Measurements from ENCODE around the gene MAPK4.
"Not testable (repeated sequence)": the region's sequence is repeated elsewhere in the genome, so short reads cannot be mapped to it uniquely, and the experiment has no call there.

MAPK4 gene

DNA sequence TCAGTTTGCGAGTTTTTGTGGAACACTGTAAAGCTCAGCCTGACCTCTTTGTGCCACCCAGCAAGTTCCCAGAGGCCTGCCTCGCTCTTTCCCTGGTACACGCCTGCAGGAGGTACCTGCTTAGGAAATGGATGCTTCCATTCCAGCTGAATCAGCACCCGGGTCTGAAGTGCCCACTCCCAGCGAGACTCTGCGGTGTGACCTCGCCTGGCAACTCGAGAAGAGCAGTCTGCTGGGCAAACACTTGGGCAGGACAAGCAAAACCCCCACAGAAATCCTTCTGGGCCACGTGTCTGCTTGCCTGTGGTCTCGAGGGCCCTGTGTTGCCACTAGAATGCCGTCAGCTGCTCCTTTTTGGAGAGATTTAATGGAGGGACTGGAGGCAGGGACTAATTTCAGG lies 127.6 kb downstream of the MAPK4 start:
- no peak for DNase-seq

- DNase-seq, result no peak
Measured at GRCh38 chr18:50689578-50689977, 129.7 kb downstream of the MAPK4 start.

DNA sequence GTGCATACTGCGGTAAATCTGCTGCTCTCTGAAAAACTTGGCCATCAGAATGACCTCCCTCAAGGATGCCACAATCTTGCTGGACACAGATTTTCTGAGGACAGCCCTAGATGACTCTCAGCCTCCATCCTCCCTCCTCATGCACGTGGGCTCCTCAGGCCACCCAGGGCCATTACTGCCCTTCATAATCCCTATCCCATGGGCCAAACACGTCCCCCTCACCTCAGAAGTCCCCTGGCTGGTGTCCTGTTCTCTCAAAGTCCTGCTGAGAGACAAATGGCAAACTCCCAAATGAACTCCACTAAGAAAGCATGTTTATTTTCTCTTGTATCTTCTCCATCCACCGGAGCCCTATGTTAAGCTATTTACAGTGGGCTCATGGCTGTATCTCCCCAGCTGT lies 134.3 kb downstream of the MAPK4 start:
- DNase-seq, result no peak

- DNase-seq, result no peak
Measured at GRCh38 chr18:50695431-50696176, 135.7 kb downstream of the MAPK4 start.

DNA sequence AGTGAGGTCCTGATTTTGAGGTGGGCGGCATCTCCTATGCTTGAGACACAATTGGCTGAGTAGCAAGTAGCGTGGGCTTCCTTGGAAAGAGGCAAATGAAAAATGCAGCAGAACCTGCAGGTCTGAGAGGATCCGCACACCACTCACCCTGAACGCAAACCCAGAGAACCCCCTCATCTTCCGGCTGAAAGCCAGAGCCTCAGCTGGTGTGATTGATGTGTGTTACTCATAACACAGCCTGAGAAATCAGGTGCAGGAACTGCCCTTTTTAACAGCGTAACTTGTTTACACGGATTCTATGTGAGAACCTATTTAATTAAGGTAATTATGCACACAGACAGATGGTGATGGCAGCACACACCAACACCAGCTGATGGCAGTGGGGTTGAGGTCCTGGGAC lies 136.5 kb downstream of the MAPK4 start:
- no peak for DNase-seq

GRCh38 chr18:50696929-50697328 lies 137.0 kb downstream of the MAPK4 start:
- DNase-seq, result no peak

DNA sequence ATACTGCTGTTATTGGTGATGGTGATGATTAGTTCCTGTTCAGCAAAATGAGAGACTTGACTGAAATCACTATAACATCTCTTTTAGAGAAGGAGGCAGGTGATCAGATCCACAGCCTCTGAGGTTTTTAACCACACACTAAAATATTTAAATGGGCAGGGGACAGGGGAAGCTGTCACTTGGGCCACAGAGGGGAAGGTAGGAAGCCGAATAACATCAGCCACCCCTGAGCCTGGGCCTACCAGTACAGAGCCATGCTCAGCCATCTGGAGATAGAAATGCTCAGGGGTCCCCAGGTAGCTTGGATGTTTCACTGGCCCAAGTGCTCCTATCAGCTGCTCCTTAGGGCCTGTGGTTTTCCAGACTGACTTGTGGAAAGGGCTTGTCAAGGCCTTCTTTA lies 137.6 kb downstream of the MAPK4 start:
- DNase-seq, result no peak

- no peak for DNase-seq
Measured at GRCh38 chr18:50700245-50701165, 140.6 kb downstream of the MAPK4 start.

DNA sequence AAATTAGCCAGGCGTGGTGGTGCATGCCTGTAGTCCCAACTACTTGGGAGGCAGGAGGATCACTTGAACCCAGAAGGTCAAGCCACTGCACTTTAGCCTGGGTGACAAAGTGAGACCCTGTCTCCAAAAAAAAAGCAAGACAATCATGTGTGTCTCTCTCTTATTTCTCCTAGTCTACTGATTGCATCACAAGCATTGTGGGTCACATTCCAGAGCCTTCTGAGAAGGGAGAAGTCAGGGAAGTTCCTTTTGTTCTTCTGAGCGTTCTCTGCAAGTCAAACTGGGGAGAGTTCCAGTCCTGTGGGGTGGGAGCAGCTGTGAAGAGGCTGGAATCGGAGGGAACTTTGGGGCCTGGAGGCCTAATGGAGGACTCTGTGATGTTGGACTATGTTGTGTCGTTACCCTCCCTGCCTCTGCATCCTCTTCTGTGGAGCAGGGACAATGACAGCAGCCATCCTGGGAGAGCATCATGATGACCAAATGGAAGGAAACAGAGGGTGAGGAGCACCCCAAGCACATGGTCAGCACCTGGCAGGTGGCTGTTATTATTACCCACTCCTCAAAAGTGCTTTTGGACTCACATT lies 144.6 kb downstream of the MAPK4 start:
- DNase-seq, result no peak

- no peak for DNase-seq
Measured at GRCh38 chr18:50706199-50706598, 146.3 kb downstream of the MAPK4 start.

DNA sequence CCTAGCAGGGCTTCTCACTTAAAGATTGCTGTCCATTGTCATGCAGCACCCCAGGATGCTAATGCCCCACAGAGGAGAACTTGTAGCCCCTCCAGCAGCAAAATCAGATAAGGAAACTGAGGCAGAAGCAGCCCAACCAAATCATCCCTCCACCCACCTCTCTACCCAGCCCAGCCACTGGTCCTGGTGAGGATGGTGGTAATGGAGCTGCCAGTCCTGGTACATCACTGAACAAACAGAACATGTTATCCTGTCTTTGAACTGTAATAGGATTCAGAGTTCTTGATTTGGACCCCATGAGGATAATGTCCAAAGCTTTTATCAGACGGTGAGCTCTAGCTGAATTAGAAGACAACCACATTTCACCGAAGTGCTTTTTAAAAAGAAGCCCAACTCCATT lies 146.8 kb downstream of the MAPK4 start:
- no peak for DNase-seq

DNA sequence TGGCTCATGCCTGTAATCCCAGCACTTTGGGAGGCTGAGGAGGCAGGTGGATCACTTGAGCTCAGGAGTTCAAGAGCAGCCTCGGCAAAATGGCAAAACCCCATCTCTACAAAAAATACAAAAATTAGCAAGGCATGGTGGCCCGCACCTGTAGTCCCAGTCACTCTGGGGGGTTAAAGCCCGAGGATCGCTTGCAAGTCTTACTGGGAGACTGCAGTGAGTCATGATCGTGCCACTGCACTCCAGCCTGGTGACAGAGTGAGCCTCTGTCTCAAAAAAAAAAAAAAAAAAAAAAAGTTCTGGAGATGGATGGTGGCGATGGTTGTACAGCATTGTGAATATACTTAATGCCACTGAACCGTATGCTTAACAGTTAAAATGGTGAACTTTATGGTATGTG lies 147.4 kb downstream of the MAPK4 start:
- DNase-seq, result not testable (repeated sequence)

- no peak for DNase-seq
Measured at GRCh38 chr18:50707855-50708469, 148.1 kb downstream of the MAPK4 start.

GRCh38 chr18:50709193-50709592 lies 149.3 kb downstream of the MAPK4 start:
- DNase-seq, result no peak

DNA sequence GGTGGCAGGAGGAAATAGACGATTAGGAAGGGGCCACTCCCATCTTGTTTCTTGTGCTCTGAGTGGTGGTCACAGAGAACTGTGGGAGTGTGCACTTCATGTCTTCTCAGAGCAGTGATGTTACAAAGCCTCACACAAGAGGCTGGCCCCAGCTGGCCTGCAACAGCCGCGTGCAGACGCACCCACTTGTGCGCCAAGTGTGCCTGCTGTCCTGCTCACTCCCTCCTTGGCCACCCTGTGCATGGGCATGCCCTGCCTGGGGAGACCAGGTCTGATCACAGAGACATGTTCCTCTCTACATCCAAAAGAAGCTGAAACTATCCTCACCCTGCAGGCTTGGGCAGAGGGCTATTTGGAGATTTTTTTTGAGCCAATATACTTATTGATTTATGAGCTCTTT lies 151.5 kb downstream of the MAPK4 start:
- no peak for DNase-seq

DNA sequence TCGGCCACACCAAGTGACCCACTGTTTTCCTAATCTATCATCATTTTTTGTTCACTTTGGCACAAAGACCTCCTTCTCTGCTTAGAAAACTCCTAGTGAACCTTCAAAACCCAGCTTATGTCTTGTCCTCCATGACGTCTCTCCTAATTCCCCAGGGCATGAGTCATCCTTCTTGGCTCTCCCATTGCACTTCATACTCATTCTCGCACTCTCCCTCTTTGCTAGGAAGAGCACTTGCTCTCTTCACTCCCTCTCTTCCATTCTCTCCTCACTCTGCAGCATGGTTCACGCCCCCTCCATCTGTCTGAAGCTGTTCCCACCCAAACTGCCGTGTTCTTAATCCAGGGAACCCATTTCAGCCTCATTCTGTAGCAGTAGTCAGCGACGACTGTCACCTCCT lies 156.0 kb downstream of the MAPK4 start:
- no peak for DNase-seq

- DNase-seq, result no peak
Measured at GRCh38 chr18:50716902-50717301, 157.0 kb downstream of the MAPK4 start.

- DNase-seq, result no peak
Measured at GRCh38 chr18:50717563-50717962, 157.7 kb downstream of the MAPK4 start.

DNA sequence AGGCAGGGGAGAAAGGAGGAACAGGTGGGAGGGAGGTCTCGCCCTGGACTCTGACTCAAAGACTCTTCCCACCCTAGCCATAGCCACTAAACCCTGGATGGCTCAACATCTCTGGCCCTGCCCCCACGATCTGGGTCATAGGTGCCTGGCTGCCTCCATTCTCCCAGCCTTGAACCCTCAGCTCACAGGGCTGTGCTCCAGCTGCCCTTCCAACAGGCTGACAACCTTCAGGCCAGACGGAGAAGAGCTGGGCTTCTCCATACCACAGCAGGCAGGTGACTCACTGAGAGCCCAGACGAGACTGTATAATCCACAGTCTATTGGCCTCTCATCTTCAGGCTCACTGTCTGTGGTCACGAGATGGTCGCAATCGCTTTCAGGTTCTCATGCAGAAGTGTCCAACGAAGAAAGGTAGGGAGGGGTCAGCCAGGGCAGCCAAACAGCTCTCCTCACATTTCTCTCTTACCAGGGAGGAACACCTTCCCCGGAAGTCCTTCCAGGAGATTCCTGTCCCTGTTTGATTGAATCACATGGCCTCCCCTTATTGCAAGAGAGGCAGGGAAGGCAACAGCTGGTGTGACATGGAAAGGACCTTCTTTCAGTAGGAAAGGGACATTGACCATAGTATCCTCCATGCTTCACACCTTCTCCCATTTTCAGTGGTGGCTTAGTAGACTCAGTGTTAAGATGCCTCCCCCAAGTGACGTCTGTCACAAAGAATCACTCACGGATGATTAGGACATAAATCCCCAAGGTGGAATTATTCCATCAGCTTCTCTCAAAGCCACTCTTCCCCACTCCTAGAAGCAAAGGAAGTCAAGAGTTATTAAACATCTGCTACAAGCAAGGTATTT lies 159.8 kb downstream of the MAPK4 start:
- DNase-seq, result no peak

DNA sequence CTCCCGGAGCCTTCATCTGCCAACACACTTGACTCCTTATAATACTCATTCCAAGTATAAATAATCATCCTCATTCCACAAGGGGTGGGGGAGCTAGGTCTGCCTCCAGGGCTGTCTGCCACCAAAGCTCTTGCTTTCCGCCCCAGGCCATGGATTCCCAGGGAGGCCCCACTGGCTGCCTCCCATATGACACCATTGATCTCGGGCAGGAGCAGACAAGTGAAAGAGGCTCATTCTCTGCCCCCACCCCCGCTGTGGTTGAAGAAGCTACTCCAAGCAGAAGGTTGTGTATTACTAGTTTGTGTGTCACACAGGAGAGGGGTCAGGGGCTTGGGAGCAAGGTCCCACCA lies 160.4 kb downstream of the MAPK4 start:
- no peak for DNase-seq

DNA sequence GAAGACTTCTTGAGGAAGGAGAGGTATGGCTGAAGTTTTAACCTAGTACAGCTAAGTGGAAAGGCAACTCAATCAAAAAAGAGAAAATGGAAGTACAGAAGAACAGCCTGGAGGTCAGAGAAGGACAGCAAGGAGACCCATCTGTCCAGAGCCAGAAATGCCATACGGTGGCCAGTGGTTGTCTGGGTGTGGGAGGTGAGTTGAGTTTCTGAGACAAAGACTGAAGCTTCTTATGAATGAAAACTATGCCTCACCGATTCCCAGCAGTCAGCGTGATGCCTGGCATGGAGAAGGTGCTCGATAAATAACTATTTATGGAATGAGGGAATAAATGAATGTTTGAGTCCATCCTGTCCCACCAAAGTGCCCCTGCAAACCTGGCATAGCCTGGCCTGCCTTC lies 161.1 kb downstream of the MAPK4 start:
- no peak for DNase-seq

GRCh38 chr18:50721451-50722120 lies 161.7 kb downstream of the MAPK4 start:
- DNase-seq, result no peak
